SW480 (cell line): ENCODE results near the gene SLC16A9.

Experiments used
- DNase-seq: peaks from one replicate; pipeline ENCODE4 v3.0.0-alpha.2; 2016; ENCODE audit warnings: low spot score

The SLC16A9 gene

DNA sequence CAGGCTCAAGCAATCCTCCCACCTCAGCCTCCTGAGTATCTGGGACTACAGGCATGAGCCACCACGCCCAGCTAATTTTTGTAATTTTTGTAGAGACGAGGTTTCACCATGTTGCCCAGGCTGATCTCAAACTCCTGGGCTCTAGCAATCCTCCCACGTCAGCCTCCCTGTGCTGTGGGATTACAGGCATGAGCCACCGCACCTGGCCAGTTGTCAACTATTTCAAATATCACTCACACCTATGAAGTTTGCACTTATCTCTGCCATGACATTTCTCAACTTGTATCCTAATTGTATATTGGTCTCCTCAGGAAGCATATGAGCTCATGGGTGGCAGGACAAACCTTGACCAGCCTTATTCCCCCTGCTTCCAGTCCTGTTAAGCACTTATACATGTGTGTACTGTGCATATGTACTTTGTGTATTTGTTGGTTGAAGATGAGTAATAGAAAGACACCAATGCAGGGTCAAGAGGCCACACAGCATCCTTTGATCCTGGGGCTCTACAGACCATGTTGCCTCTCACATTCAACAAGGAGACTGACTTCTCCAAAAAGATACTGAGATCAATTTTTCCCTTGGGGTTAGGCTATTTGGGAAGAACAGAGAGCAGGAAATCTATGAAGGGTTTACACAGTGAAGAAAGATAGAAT, 82.2 kb downstream of the SLC16A9 start:
- no peak for DNase-seq

DNA sequence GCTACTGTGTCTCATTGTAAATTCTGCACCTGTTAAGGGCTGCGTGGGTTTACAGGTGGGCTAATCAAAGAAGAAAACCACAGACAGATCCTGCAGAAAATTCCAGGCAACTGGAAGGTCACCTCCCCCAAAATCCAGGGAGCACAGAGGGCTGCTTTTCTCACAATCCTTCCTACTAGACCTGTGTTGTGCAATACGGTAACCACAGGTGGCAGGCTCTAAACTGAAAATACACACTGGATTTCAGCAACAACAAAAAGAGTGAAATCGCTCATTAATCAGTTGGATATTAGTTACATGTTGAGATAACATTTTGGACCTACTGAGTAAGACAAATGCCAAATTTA, 83.2 kb downstream of the SLC16A9 start:
- DNase-seq = peak; percentile 33

DNA sequence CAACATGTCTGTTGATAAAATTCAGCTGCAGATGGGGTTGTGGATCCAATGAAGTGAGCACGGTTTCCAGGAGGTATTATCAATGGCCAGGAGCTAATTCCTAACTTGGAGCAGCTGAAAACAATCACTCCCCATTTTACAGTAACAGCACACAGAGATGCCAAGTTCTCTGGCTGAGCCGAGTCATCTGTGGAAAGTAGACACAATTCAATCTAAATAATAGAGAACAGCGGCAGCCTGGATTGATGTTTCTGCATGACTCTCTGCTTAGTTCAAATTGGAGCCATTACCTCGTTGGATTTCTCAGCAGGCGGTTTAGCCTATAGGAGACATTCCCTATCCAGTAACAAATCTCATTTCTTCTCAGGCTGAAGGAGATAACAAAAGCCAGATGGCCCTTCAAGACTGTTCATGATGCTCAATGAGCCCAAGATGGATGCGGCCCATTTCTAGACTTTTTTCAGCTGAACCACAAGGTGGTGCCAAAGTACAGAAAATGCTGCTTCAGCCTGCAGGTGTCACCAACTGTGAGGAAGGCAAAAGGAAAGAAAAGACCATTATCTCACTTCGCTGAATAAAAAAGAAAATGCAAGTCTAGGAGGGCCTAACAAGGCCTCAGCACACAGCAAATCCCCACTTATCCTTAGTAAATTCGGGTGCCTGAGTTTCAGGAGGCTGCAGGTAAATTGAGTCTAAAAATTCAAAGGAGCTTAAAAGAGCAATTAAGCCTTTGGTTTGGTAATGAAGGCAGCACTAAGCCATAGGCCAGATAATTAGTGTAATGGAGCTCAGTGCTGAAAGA, 83.7 kb downstream of the SLC16A9 start:
- peak; percentile 70 for DNase-seq

DNA sequence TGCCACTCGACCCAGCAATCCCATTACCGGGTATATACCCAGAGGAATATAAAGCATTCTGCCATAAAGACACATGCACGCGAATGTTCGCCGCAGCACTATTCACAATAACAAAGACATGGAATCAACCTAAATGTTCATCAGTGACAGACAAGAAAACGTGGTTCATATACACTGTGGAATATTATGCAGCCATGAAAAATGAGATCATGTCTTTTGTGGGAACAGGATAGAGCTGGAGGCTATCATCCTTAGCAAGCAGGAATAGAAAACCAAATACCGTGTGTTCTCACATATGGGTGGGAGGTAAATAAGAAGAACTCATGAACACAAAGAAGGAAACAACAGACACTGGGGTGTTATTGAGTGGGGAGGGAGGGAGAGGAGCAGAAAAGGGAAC, 84.7 kb downstream of the SLC16A9 start:
- DNase-seq = no peak

GRCh38 chr10:59624136-59624535, 85.5 kb downstream of the SLC16A9 start:
- DNase-seq = no peak

DNA sequence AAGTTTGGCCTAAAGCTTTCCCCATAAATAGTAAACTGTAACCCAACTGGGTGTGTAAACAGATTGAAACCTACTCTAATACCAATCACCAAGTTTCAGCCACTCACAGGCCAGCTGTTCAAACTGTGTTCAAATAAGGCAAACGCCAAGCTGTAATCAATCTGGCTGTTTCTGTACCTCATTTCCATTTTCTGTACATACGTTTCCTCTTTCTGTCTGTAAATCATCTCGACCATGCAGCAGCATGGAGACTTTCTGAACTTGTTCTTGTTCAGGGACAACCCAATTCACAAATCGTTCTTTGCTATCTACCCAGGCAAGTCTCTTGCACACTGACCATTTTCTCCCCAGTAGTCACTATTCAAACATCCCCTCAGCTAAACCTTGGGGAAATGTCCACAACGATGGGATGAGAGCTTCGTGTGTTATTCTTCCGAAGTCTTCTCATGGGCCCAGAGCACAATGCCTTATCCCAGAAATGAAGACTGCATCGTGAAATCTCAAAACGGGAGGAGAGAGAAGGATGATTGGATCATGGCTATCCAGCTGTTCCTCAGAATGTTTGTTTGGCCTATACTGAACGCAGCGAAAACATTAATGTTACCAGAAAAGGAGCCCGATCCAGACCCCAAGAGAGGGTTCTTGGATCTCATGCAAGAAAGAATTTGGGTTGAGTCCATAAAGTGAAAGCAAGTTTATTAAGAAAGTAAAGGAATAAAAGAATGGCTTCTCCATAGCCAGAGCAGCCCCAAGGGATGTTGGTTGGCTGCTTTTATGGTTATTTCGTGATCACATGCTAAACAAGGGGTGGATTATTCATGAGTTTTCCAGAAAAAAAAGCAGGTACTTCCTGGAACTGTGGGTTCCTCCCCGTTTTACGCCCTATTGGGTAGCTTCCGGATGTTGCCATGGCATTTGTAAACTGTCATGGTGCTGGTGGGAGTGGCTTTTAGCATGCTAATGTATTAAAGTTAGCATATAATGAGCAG, 86.2 kb downstream of the SLC16A9 start:
- DNase-seq = no peak

DNA sequence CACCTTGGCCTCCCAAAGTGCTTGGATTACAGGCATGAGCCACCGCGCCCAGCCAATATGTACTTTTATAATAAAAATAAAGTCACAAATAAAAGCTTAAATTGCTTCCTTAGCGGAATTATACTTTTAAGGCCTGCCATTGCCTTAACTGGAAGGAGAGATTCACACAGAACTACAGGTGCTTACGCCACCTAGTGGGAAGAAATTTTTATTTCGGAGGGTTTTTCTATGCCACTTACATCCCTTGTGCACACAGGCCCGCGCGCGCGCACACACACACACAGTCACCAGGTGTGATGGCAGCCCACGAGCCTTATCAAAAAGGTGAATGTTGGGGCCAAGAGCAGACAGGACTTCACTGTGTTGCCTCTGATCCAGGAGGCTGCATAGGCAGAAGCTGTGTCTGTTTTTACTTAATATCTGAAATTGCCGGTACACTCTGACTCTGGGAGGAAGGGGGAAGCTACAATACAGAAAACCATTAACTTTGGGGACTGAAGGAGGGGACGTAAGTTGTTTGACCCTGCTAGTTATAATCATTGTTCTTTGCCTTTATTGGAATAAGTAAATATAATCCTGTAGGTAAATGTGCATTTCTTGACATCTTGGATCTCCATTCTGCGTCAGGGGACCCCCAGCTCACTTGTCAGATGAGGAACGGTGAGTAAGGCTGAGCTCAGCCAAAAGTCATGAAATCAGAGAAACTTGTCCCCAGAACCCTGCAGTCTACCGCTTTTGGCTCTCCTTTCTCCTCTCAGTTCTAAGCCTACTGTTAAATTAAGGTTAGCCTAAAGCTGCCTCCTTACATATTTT, 87.1 kb downstream of the SLC16A9 start:
- DNase-seq = peak; percentile 54

- DNase-seq = no peak
Observed at GRCh38 chr10:59621771-59622170, 87.9 kb downstream of the SLC16A9 start.

DNA sequence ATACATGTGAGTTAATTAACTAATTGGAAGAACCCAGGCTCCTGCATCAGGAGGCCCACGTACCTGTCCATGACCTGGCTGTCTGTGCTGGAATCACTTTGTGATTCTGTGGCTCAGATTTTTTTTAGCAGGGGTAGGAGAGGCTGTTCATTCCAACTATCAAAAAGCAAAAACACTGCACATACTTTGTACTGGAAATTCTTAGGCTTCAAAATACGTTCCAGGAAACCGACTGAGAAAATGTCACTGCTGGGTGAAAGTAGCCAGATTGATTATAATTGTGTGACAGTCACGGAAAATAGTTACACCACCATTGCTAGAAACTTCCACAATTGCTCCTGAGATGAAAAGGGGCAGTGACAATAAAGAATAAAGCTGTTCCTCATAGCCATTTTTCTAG, 91.0 kb downstream of the SLC16A9 start:
- no peak for DNase-seq

DNA sequence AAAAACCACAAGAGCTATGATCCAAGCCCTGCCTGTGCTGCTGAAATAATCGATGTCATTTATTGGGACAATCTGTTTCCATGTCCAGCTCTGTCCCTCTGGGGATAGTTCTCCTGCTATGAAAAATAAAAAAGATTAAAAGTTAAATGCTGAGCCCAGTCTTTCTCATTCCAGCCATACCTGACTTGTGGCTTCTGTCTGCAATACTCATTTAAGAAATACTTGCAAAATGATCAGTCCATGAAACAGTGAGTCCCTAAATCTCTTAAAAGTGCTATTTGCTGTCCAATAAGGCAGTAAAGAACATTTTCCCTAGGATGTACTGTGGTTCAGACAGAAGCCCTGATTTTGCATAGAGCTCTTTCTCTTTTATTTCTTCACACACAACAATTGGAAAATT, 91.7 kb downstream of the SLC16A9 start:
- no peak for DNase-seq

DNA sequence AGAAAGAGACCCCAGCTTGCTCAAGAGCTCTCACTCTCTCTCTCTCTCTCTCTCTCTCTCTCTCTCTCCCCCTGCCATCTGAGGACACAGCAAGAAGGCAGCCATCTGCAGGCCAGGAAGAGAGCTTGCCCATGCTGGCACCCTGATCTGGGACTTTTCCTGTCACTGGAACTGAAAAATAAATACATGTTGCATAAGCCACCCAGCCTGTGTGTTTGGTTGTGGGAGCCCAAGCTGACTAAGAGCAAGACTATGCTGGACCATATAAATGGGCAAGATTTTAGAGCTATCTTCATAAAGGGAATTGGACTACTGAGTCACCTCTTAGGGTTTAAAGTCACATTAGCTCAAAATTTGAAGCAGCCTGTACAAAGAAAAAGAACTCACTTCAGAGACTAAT, 98.6 kb downstream of the SLC16A9 start:
- peak; percentile 6 for DNase-seq

- no peak for DNase-seq
Observed at GRCh38 chr10:59607970-59608369, 101.7 kb downstream of the SLC16A9 start.

- DNase-seq = no peak
Observed at GRCh38 chr10:59606551-59606961, 103.1 kb downstream of the SLC16A9 start.

DNA sequence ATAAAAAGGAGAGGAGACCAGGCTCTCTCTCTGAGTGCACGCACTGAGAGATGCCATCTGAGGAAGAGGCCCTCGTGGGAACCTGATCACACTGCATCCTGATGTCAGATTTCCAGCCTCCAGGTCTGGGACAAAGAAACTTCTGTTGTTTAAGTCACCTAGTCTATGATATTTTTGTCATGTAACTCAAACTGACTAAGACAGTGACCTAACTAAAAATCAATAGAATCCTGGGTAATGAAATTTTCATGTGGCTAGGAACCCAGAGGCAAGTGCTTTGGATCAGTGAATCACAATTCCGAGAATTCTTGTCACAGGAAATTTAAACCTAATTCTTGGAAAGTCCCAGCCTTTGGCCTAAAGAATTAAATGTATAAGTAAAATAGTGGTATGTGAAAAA, 107.7 kb downstream of the SLC16A9 start:
- no peak for DNase-seq
